H1 (cell line): ENCODE results near the gene SLCO2A1. TPM values are rescaled to one million over a fixed set of nuclear protein-coding genes. Genes with fewer than 3 reads are reported as not detected.

ENCODE experiments used
- ATF3 ChIP-seq: IDR thresholded peaks from 2 replicates; pipeline ENCODE4 v1.6.1; 2011; ENCODE audit warnings: low read depth, mild to moderate bottlenecking, low read length; ENCODE audit not compliant: insufficient read depth
- CREB1 ChIP-seq: IDR thresholded peaks from 2 replicates; pipeline ENCODE4 v1.6.1; 2012; ENCODE audit warnings: inconsistent platforms
- EZH2 ChIP-seq: fragments of 200-600 bp; sonication (generic); IDR thresholded peaks from 2 replicates; pipeline ENCODE4 v1.7.1; 2012; ENCODE audit warnings: low read depth, mild to moderate bottlenecking, moderate library complexity, low read length, inconsistent platforms; ENCODE audit not compliant: severe bottlenecking
- HDAC6 ChIP-seq: IDR thresholded peaks from one replicate; pipeline ENCODE4 v1.7.1; 2012; ENCODE audit warnings: low read depth, mild to moderate bottlenecking, inconsistent platforms, low read length, moderate library complexity
- NRF1 ChIP-seq: IDR thresholded peaks from 2 replicates; pipeline ENCODE4 v1.6.1; 2011; ENCODE audit warnings: mild to moderate bottlenecking, low read depth, low read length, improper control_type of control experiment
- RFX5 ChIP-seq: IDR thresholded peaks from 2 replicates; pipeline ENCODE4 v1.6.1; 2011; ENCODE audit warnings: low read depth, low read length, improper control_type of control experiment, borderline replicate concordance
- SIRT6 ChIP-seq: IDR thresholded peaks from one replicate; pipeline ENCODE4 v1.7.1; 2012; ENCODE audit warnings: low read length, inconsistent platforms
- polyA plus RNA-seq, 7 experiments: library from polyadenylated mRNA; depleted of rRNA in 3 of 7; stranded (reverse) in 5 of 7; unstranded in 2 of 7; fragments of >200 nt in 5 of 7; fragments of 200-250 nt in 2 of 7; gene quantifications; 1 replicate in 5 of 7; 2 replicates in 1 of 7; 4 replicates in 1 of 7; pipeline versions ENCODE4 v1.2.1 to v1.2.3, GENCODE V29; 2011 to 2013; ENCODE audit warnings: missing spikeins in 2 of 7, mixed read lengths in 2 of 7
- total RNA-seq: library from RNA; stranded (reverse); fragmentation: NEBNext Ultra II Directional; extraction: Animal tissue kit (Norgen Biotek cat#: 25700); gene quantifications from 2 replicates; pipeline ENCODE4 v1.2.1, GENCODE V29; 2021

SLCO2A1 gene
- total and polyA plus RNA-seq, 2 of the 8 experiments (the other 6 are each of a cell fraction or from before 2014, with no cell fraction given): 1.1 to 2.3 TPM

GRCh38 chr3:133970339-133970738 is 59.4 kb downstream of the SLCO2A1 start (continued):
- TF ChIP-seq EZH2: no peak
- TF ChIP-seq SIRT6: no peak
- no peak for TF ChIP-seq RFX5
- TF ChIP-seq NRF1: no peak
- no peak for TF ChIP-seq HDAC6
- TF ChIP-seq ATF3: no peak
- no peak for TF ChIP-seq CREB1
